Neural cell (in vitro differentiated cells): ENCODE data around the gene MS4A4E. TPM values are rescaled to one million over a fixed set of nuclear protein-coding genes. Genes with fewer than 3 reads are reported as not detected.

Experiments used
- H2AFZ ChIP-seq: fragments of 200-600, 300-800 bp; sonication (generic), shearing (Covaris generic); 2 replicates; pipeline ENCODE4 v1.6.0; 2014; ENCODE audit warnings: low read depth, mild to moderate bottlenecking, antibody characterized with exemption, low read length, moderate library complexity
- H3F3A ChIP-seq: fragments of 200-600 bp; shearing (Covaris generic); 2 replicates; pipeline ENCODE4 v1.6.1; 2016; ENCODE audit warnings: mild to moderate bottlenecking, moderate library complexity, mixed read lengths, antibody characterized with exemption, low read length; ENCODE audit not compliant: insufficient read depth, poor library complexity, severe bottlenecking
- H3K27ac ChIP-seq: fragments of 200-600, 300-800 bp; sonication (generic), shearing (Covaris generic); 2 replicates; pipeline ENCODE4 v1.5.1; 2014; ENCODE audit warnings: mild to moderate bottlenecking, low read length, moderate library complexity
- H3K27me3 ChIP-seq: fragments of 300-800, 200-600 bp; sonication (generic), shearing (Covaris generic); 2 replicates; pipeline ENCODE4 v1.6.0; 2014; ENCODE audit warnings: mild to moderate bottlenecking, low read depth, low read length, moderate library complexity; ENCODE audit not compliant: insufficient read depth
- H3K36me3 ChIP-seq: fragments of 300-800, 200-600 bp; sonication (generic), shearing (Covaris generic); 2 replicates; pipeline ENCODE4 v1.5.1; 2014; ENCODE audit warnings: mild to moderate bottlenecking, antibody characterized with exemption, low read length, moderate library complexity; ENCODE audit not compliant: insufficient read depth
- H3K4me2 ChIP-seq: fragments of 300-800, 200-600 bp; sonication (generic), shearing (Covaris generic); 2 replicates; pipeline ENCODE4 v1.6.0; 2014; ENCODE audit warnings: mild to moderate bottlenecking, low read length
- H3K4me3 ChIP-seq: fragments of 300-800, 200-600 bp; sonication (generic), shearing (Covaris generic); 2 replicates; pipeline ENCODE4 v1.5.1; 2014; ENCODE audit warnings: mild to moderate bottlenecking, low read length, moderate library complexity
- H3K79me2 ChIP-seq: fragments of 200-600 bp; shearing (Covaris generic); replicated peaks from 2 replicates; pipeline ENCODE4 v1.6.0; 2014; ENCODE audit warnings: mild to moderate bottlenecking, low read length, moderate library complexity; ENCODE audit not compliant: insufficient read depth
- H3K9ac ChIP-seq: fragments of 300-800, 200-600 bp; sonication (generic), shearing (Covaris generic); 2 replicates; pipeline ENCODE4 v1.6.1; 2016; ENCODE audit warnings: mild to moderate bottlenecking, low read length, mixed read lengths
- H3K9me2 ChIP-seq: fragments of 200-600 bp; shearing (Covaris generic); 2 replicates; pipeline ENCODE4 v1.6.1; 2016; ENCODE audit warnings: mild to moderate bottlenecking, low read length, mixed read lengths; ENCODE audit not compliant: insufficient read depth
- H3K9me3 ChIP-seq: fragments of 200-600, 300-800 bp; sonication (generic), shearing (Covaris generic); 2 replicates; pipeline ENCODE4 v1.6.1; 2016; ENCODE audit warnings: mild to moderate bottlenecking, mixed run types, low read length, moderate library complexity, mixed read lengths
- H4K20me1 ChIP-seq: fragments of 200-600 bp; shearing (Covaris generic); 2 replicates; pipeline ENCODE4 v1.6.1; 2016; ENCODE audit warnings: mild to moderate bottlenecking, mixed run types; ENCODE audit not compliant: insufficient read depth
- CTCF ChIP-seq: fragments of 450-650 bp; IDR thresholded peaks from 2 replicates; pipeline ENCODE4 v1.5.1; 2014; ENCODE audit warnings: antibody characterized with exemption, mild to moderate bottlenecking, moderate library complexity; ENCODE audit not compliant: poor library complexity, severe bottlenecking
- EP300 ChIP-seq: fragments of 450-650 bp; conservative IDR thresholded peaks from 2 replicates; pipeline ENCODE4 v1.6.1; 2014; ENCODE audit warnings: antibody characterized with exemption, mild to moderate bottlenecking, moderate library complexity; ENCODE audit not compliant: poor library complexity, severe bottlenecking
- EZH2 ChIP-seq: fragments of 200-600, 300-800 bp; shearing (Covaris generic), sonication (generic); IDR thresholded peaks from 2 replicates; pipeline ENCODE4 v1.6.1; 2014; ENCODE audit warnings: antibody characterized with exemption, low read length, borderline replicate concordance, mild to moderate bottlenecking; ENCODE audit not compliant: insufficient read depth, poor library complexity, severe bottlenecking
- MXI1 ChIP-seq: fragments of 450-650 bp; conservative IDR thresholded peaks from 2 replicates; pipeline ENCODE4 v1.6.1; 2014; ENCODE audit warnings: antibody characterized with exemption, mild to moderate bottlenecking; ENCODE audit not compliant: poor library complexity, severe bottlenecking
- POLR2AphosphoS5 ChIP-seq: IDR thresholded peaks from 2 replicates; pipeline ENCODE4 v1.6.1; 2012
- RAD21 ChIP-seq: fragments of 450-650 bp; conservative IDR thresholded peaks from 2 replicates; pipeline ENCODE4 v1.6.1; 2014; ENCODE audit warnings: antibody characterized with exemption, mild to moderate bottlenecking, moderate library complexity
- SMC3 ChIP-seq: fragments of 450-650 bp; conservative IDR thresholded peaks from 2 replicates; pipeline ENCODE4 v1.6.1; 2014; ENCODE audit warnings: antibody characterized with exemption, mild to moderate bottlenecking, moderate library complexity; ENCODE audit not compliant: poor library complexity
- TAF1 ChIP-seq: IDR thresholded peaks from 2 replicates; pipeline ENCODE4 v1.6.1; 2012; ENCODE audit warnings: low read depth
- polyA plus RNA-seq: library from polyadenylated mRNA; depleted of rRNA; stranded (reverse); fragments of >200 nt; gene quantifications from 2 replicates; pipeline ENCODE4 v1.2.3, GENCODE V29; 2014
- TF ChIP-seq, protein P1 (sequence below): IDR thresholded peaks from 2 replicates; pipeline ENCODE4 v1.6.1; 2012; ENCODE audit warnings: borderline replicate concordance

The MS4A4E gene
- polyA plus RNA-seq, 1 donor from 2014 or later = not detected

DNA sequence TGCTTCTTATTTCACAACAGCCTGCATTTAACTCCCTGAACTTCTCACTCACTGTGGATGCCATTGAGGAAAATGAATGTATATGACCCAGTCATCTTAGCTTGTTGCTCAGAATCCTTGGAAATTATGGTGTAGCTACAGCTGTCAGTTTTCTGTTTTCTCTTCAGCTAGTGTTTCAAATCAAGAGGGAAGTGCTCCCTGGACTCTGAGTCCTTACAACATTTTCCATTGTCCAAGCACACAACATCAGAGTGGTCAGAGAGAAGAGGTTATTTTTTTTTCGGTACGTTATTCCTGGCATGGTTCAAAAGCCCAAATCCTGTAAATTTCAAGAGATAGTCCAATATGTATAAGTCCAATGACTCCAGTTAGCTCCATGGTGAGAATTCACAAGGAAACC is 83.7 kb downstream of the MS4A4E start:
- H3K9ac ChIP-seq = no peak overlapping the region
- no peaks in the 10 kb centered on the region for H4K20me1 ChIP-seq
- H3K27me3 ChIP-seq = no peaks in the 10 kb centered on the region
- no peaks in the 10 kb centered on the region for H3K79me2 ChIP-seq
- TF ChIP-seq EP300 (no peak), SMC3 (no peak), TAF1 (no peak), MXI1 (no peak), RAD21 (no peak), POLR2AphosphoS5 (no peak)
- TF ChIP-seq, protein P1, sequence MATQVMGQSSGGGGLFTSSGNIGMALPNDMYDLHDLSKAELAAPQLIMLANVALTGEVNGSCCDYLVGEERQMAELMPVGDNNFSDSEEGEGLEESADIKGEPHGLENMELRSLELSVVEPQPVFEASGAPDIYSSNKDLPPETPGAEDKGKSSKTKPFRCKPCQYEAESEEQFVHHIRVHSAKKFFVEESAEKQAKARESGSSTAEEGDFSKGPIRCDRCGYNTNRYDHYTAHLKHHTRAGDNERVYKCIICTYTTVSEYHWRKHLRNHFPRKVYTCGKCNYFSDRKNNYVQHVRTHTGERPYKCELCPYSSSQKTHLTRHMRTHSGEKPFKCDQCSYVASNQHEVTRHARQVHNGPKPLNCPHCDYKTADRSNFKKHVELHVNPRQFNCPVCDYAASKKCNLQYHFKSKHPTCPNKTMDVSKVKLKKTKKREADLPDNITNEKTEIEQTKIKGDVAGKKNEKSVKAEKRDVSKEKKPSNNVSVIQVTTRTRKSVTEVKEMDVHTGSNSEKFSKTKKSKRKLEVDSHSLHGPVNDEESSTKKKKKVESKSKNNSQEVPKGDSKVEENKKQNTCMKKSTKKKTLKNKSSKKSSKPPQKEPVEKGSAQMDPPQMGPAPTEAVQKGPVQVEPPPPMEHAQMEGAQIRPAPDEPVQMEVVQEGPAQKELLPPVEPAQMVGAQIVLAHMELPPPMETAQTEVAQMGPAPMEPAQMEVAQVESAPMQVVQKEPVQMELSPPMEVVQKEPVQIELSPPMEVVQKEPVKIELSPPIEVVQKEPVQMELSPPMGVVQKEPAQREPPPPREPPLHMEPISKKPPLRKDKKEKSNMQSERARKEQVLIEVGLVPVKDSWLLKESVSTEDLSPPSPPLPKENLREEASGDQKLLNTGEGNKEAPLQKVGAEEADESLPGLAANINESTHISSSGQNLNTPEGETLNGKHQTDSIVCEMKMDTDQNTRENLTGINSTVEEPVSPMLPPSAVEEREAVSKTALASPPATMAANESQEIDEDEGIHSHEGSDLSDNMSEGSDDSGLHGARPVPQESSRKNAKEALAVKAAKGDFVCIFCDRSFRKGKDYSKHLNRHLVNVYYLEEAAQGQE = no peak
- H3K27ac ChIP-seq = no peak overlapping the region
- no peaks in the 10 kb centered on the region for H3K36me3 ChIP-seq
- no peak overlapping the region for H3K4me2 ChIP-seq
- H3F3A ChIP-seq = no peaks in the 10 kb centered on the region
- no peak overlapping the region for H2AFZ ChIP-seq
- H3K9me3 ChIP-seq = no peaks in the 10 kb centered on the region
- no peak overlapping the region for H3K4me3 ChIP-seq
- H3K9me2 ChIP-seq = no peaks in the 10 kb centered on the region

- Histone ChIP-seq H3K27me3 (no peaks in the 10 kb centered on the region), H3K4me2 (no peak overlapping the region), H3K9me3 (no peaks in the 10 kb centered on the region), H3F3A (no peaks in the 10 kb centered on the region), H3K9ac (no peak overlapping the region), H3K9me2 (no peaks in the 10 kb centered on the region), H3K4me3 (no peak overlapping the region), H2AFZ (no peak overlapping the region), H3K79me2 (no peaks in the 10 kb centered on the region), H3K27ac (no peak overlapping the region), H3K36me3 (no peaks in the 10 kb centered on the region), H4K20me1 (no peaks in the 10 kb centered on the region)
- TF ChIP-seq MXI1 (no peak), EP300 (no peak), TAF1 (no peak), POLR2AphosphoS5 (no peak), CTCF (no peak), EZH2 (no peak), SMC3 (no peak), RAD21 (no peak)
- TF ChIP-seq, protein P1 = no peak
Measured at GRCh38 chr11:60158636-60159035, 84.3 kb downstream of the MS4A4E start.
